AG04450 (cell line): Measurements from ENCODE around the gene HYPK. TPM values are rescaled to one million over a fixed set of nuclear protein-coding genes. Genes with fewer than 3 reads are reported as not detected.

ENCODE experiments used
- CTCF ChIA-PET: fragments of 300-600, 350-600 bp; formaldehyde crosslinking; extraction: SDS; loops from one replicate; lab custom pipeline; 2022; ENCODE audit warnings: antibody characterized with exemption, inconsistent platforms; lab: Charles Lee
- POLR2A ChIA-PET: fragments of 350-600 bp; formaldehyde crosslinking; extraction: SDS; loops from one replicate; lab custom pipeline; 2021; ENCODE audit warnings: antibody characterized with exemption, inconsistent platforms; lab: Yijun Ruan, JAX
- DNase-seq: peaks from one replicate; pipeline ENCODE4 v3.0.0-alpha.2; 2011; ENCODE audit warnings: low read depth, low spot score
- H3K27ac ChIP-seq: one replicate; pipeline ENCODE4 v1.5.1; 2012; ENCODE audit warnings: low read depth, low read length, control low read depth
- H3K27me3 ChIP-seq: one replicate; pipeline ENCODE4 v1.6.0; 2012; ENCODE audit warnings: low read length; ENCODE audit not compliant: control insufficient read depth, insufficient read depth
- H3K4me3 ChIP-seq: 2 replicates; pipeline ENCODE4 v1.5.1; 2011; ENCODE audit warnings: mild to moderate bottlenecking, low read depth, low read length, control low read depth
- H3K9me3 ChIP-seq: 2 replicates; pipeline ENCODE4 v1.5.1; 2012; ENCODE audit warnings: low read length; ENCODE audit not compliant: control insufficient read depth, insufficient read depth
- CTCF ChIP-seq: IDR thresholded peaks from 2 replicates; pipeline ENCODE4 v1.5.1; 2011; ENCODE audit warnings: low read depth, low read length, control low read depth, inconsistent platforms
- polyA plus RNA-seq: library from polyadenylated mRNA; depleted of rRNA; stranded (reverse); fragments of >200 nt; gene quantifications from 2 replicates; pipeline ENCODE4 v1.2.3, GENCODE V29; 2011

Gene HYPK
- polyA plus RNA-seq, 1 experiment = 10.7 TPM

GRCh38 chr15:43789409-43789808 is 11.0 kb upstream of the HYPK start:
- Histone ChIP-seq H3K27me3 (no peaks in the 10 kb centered on the region), H3K9me3 (no peaks in the 10 kb centered on the region; the same call in 1 of the 2 replicates), H3K4me3 (no peak overlapping the region), H3K27ac (no peak overlapping the region)
- ChIA-PET POLR2A (interaction anchor here (1.2 kb wide), 1 partner anchor 13 kb away, joined by 3 read pairs; the partner anchor contains the start of gene ELL3), CTCF (interaction anchor here (1.5 kb wide), 1 partner anchor 13 kb away, joined by 6 read pairs; the partner anchor contains the start of gene ELL3)
- no peak for DNase-seq
- TF ChIP-seq CTCF = no peak

GRCh38 chr15:43791993-43792760 is 8.2 kb upstream of the HYPK start, which contains the start of gene SERF2:
SERF2 (plus strand) TSS chr15:43792320; CDS start chr15:43792377, 57 bp downstream.
- no peaks in the 10 kb centered on the region for H3K27me3 ChIP-seq
- no peak for TF ChIP-seq CTCF
- H3K4me3 ChIP-seq = peak within 1 kb of the TSS; percentile 100
- POLR2A ChIA-PET = interaction anchor here (1.0 to 2.1 kb wide), 5 partner anchors 9 to 112 kb away, joined by 3 to 11 read pairs (median 3); partner anchors contain the start of gene MFAP1
- no peaks in the 10 kb centered on the region; the same call in 1 of the 2 replicates for H3K9me3 ChIP-seq
- DNase-seq = peak; percentile 99
- peak within 1 kb of the TSS; percentile 93 for H3K27ac ChIP-seq
- CTCF ChIA-PET = interaction anchor here (0.6 to 1.5 kb wide), 5 partner anchors 15 to 507 kb away, joined by 3 to 6 read pairs (median 3); partner anchors contain the start of gene ELL3

GRCh38 chr15:43792761-43793476 is 7.5 kb upstream of the HYPK start:
- POLR2A ChIA-PET = interaction anchor here (0.7 to 2.1 kb wide), 5 partner anchors 10 to 111 kb away, joined by 3 to 11 read pairs (median 3); partner anchors contain the start of gene MFAP1
- CTCF ChIA-PET = interaction anchor here (0.6 to 1.4 kb wide), 5 partner anchors 15 to 508 kb away, joined by 3 to 5 read pairs (median 3); no protein-coding TSS in a partner anchor
- DNase-seq = no peak
- TF ChIP-seq CTCF = peak; percentile 31; the same call in 1 of the 2 replicates
- Histone ChIP-seq H3K9me3 (no peaks in the 10 kb centered on the region; the same call in 1 of the 2 replicates), H3K27ac (peak overlapping the region; percentile 93), H3K27me3 (no peaks in the 10 kb centered on the region), H3K4me3 (peak overlapping the region; percentile 100)

- H3K27me3 ChIP-seq = no peaks in the 10 kb centered on the region
- TF ChIP-seq CTCF = no peak
- H3K9me3 ChIP-seq = no peaks in the 10 kb centered on the region; the same call in 1 of the 2 replicates
- no peak overlapping the region for H3K27ac ChIP-seq
- peak overlapping the region; percentile 100 for H3K4me3 ChIP-seq
- ChIA-PET CTCF (interaction anchor here (0.7 to 1.4 kb wide), 4 partner anchors 16 to 79 kb away, joined by 3 to 5 read pairs (median 4); no protein-coding TSS in a partner anchor), POLR2A (interaction anchor here (0.7 to 2.3 kb wide), 3 partner anchors 28 to 31 kb away, joined by 3 to 11 read pairs (median 7); partner anchors contain the start of gene MFAP1)
- no peak for DNase-seq
Observed at GRCh38 chr15:43793647-43794046, 6.8 kb upstream of the HYPK start.
